ENCODE measurements around the gene SIPA1L3.

DNA sequence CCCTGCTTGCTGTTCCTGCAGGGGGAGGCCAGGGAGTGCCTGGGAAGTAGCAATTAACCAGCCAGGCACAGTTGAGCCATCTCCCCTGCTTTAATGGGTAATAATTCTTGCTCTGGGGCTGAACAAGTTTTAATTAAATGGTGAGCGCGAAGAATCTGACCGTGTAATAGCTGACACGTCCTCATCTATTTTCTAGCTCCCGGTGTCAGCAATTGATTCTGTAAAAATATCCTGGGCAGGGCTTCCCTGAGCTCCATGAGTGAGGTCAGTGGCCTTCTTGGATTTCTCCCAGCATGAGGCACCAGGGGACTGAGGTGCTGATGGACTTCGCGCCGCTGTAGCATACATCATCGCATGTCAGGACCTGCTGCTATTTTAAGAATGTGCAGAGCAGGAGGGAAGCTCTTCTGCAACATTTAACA, 26.9 kb downstream of the SIPA1L3 start:
- TF ChIP-seq SREBF2 (IDR thresholded peaks at IDR 0.05) (no peak), CTCF (IDR thresholded peaks at IDR 0.05) (no peak), REST (IDR thresholded peaks at IDR 0.05) (no peak), EP300 (IDR thresholded peaks at IDR 0.05) (no peak), POLR2A (IDR thresholded peaks at IDR 0.05; ENCODE audit: low read length) (no peak), MAZ (IDR thresholded peaks at IDR 0.05; ENCODE audit: borderline replicate concordance, low read depth, low read length) (no peak), CEBPB (IDR thresholded peaks at IDR 0.05) (no peak), EHF (CRISPR knock-in tag; IDR thresholded peaks at IDR 0.05) (no peak), CBX8 (IDR thresholded peaks at IDR 0.05) (no peak), CBX2 (IDR thresholded peaks at IDR 0.05; ENCODE audit: borderline replicate concordance, low read depth) (no peak), HOXB5 (CRISPR knock-in tag; IDR thresholded peaks at IDR 0.05) (no peak), HDAC2 (IDR thresholded peaks at IDR 0.05) (no peak)
